Endodermal cell (in vitro differentiated cells): ENCODE data around the gene MERTK. TPM values are rescaled to one million over a fixed set of nuclear protein-coding genes. Genes with fewer than 3 reads are reported as not detected.

Experiments
- DNase-seq: peaks from one replicate; pipeline ENCODE4 v3.0.0-alpha.2; 2017
- H3K27ac ChIP-seq: 2 replicates; pipeline ENCODE4 v1.5.1; 2013; ENCODE audit warnings: mild to moderate bottlenecking, low read depth, low read length, moderate library complexity
- H3K27me3 ChIP-seq: 2 replicates; pipeline ENCODE4 v1.6.1; 2013; ENCODE audit warnings: mild to moderate bottlenecking, low read length, moderate library complexity; ENCODE audit not compliant: insufficient read depth, control insufficient read depth, poor library complexity, severe bottlenecking
- H3K36me3 ChIP-seq: 2 replicates; pipeline ENCODE4 v1.7.0; 2013; ENCODE audit warnings: mild to moderate bottlenecking, low read length, moderate library complexity; ENCODE audit not compliant: control insufficient read depth, insufficient read depth
- H3K4me1 ChIP-seq: one replicate; pipeline ENCODE4 v1.7.0; 2013; ENCODE audit warnings: low read length; ENCODE audit not compliant: control insufficient read depth, insufficient read depth
- H3K4me3 ChIP-seq: 2 replicates; pipeline ENCODE4 v1.5.1; 2013; ENCODE audit warnings: mild to moderate bottlenecking, low read length, moderate library complexity
- H3K9ac ChIP-seq: 2 replicates; pipeline ENCODE4 v1.6.1; 2013; ENCODE audit warnings: mild to moderate bottlenecking, low read length, moderate library complexity; ENCODE audit not compliant: poor library complexity, severe bottlenecking; ENCODE audit errors: extremely low read depth
- H3K9me3 ChIP-seq: 2 replicates; pipeline ENCODE4 v1.6.1; 2013; ENCODE audit warnings: mild to moderate bottlenecking, low read length, moderate library complexity; ENCODE audit not compliant: control insufficient read depth
- H3K27ac Mint-ChIP-seq: 2 replicates; pipeline ENCODE4 v1.8.0; 2020; ENCODE audit warnings: mixed read lengths
- H3K27me3 Mint-ChIP-seq: 2 replicates; pipeline ENCODE4 v1.8.0; 2021; ENCODE audit warnings: mild to moderate bottlenecking, mixed read lengths; ENCODE audit not compliant: insufficient read depth
- H3K36me3 Mint-ChIP-seq: 2 replicates; pipeline ENCODE4 v1.8.0; 2020; ENCODE audit warnings: low read depth, mixed read lengths
- H3K4me1 Mint-ChIP-seq: 2 replicates; pipeline ENCODE4 v1.8.0; 2020; ENCODE audit warnings: mixed read lengths
- H3K4me3 Mint-ChIP-seq: 2 replicates; pipeline ENCODE4 v1.8.0; 2020; ENCODE audit warnings: mild to moderate bottlenecking, moderate library complexity, mixed read lengths
- H3K9me3 Mint-ChIP-seq: 2 replicates; pipeline ENCODE4 v1.8.0; 2020; ENCODE audit warnings: mild to moderate bottlenecking, mixed read lengths
- CTCF ChIP-seq: fragments of 200-600 bp; sonication (generic); conservative IDR thresholded peaks from 2 replicates; pipeline ENCODE4 v1.5.0; 2021; ENCODE audit warnings: antibody characterized with exemption, mild to moderate bottlenecking
- WGBS, 2 experiments: methylation state at CpG; one replicate each; pipeline versions ENCODE4 v1.1.5 to v1.1.7; 2013; ENCODE audit warnings: missing lambda C conversion rate in 2 of 2, mixed read lengths in 1 of 2; ENCODE audit not compliant: insufficient coverage in 1 of 2, insufficient read length in 1 of 2; 5-methylcytosine and 5-hydroxymethylcytosine counted together
- total RNA-seq, 2 donors: library from RNA; stranded (reverse); fragmentation: NEBNext Ultra II Directional in 1 of 2; extraction: Animal tissue kit (Norgen Biotek cat#: 25700) in 1 of 2; gene quantifications; 2 replicates in 1 of 2; 3 replicates in 1 of 2; pipeline ENCODE4 v1.2.1, GENCODE V29; 2021

The MERTK gene
- total RNA-seq, 2 donors from 2014 or later, result 22.3 to 36.6 TPM

GRCh38 chr2:112021781-112022231 lies 123.4 kb downstream of the MERTK start:
- no peak overlapping the region for H3K27ac ChIP-seq
- Mint-ChIP-seq H3K27ac (no peak overlapping the region), H3K36me3 (peaks cover 67% of the 10 kb centered on the region), H3K27me3 (no peaks in the 10 kb centered on the region), H3K4me3 (no peak overlapping the region), H3K4me1 (peaks cover 28% of the 10 kb centered on the region), H3K9me3 (peaks cover 3% of the 10 kb centered on the region)
- H3K36me3 ChIP-seq, result peaks cover 91% of the 10 kb centered on the region
- H3K9me3 ChIP-seq, result no peaks in the 10 kb centered on the region
- peaks cover 9% of the 10 kb centered on the region for H3K4me1 ChIP-seq
- no peak overlapping the region for H3K4me3 ChIP-seq
- no peak for TF ChIP-seq CTCF
- DNase-seq, result no peak
- 94 to 95% methylated on average over 8 of the region's 8 CpGs for WGBS, 2 experiments
- no peak overlapping the region for H3K9ac ChIP-seq
- H3K27me3 ChIP-seq, result no peaks in the 10 kb centered on the region

GRCh38 chr2:112023707-112024106 lies 125.3 kb downstream of the MERTK start:
- Histone ChIP-seq H3K4me1 (peaks cover 9% of the 10 kb centered on the region), H3K27ac (no peak overlapping the region), H3K27me3 (no peaks in the 10 kb centered on the region), H3K36me3 (peaks cover 92% of the 10 kb centered on the region), H3K4me3 (no peak overlapping the region), H3K9ac (no peak overlapping the region), H3K9me3 (no peaks in the 10 kb centered on the region)
- Mint-ChIP-seq H3K36me3 (peaks cover 66% of the 10 kb centered on the region), H3K4me3 (no peak overlapping the region), H3K27ac (no peak overlapping the region), H3K9me3 (no peaks in the 10 kb centered on the region), H3K4me1 (peaks cover 38% of the 10 kb centered on the region), H3K27me3 (no peaks in the 10 kb centered on the region)
- WGBS, 2 experiments, result 85 to 90% methylated on average over 2 to 5 of the region's 5 CpGs
- DNase-seq, result no peak
- no peak for TF ChIP-seq CTCF

- Histone ChIP-seq H3K4me1 (peaks cover 5% of the 10 kb centered on the region), H3K36me3 (peaks cover 90% of the 10 kb centered on the region), H3K9ac (no peak overlapping the region), H3K27me3 (no peaks in the 10 kb centered on the region), H3K4me3 (no peak overlapping the region), H3K9me3 (peaks cover 2% of the 10 kb centered on the region), H3K27ac (no peak overlapping the region)
- no peaks in the 10 kb centered on the region for H3K27me3 Mint-ChIP-seq
- no peak for TF ChIP-seq CTCF
- H3K27ac Mint-ChIP-seq, result peak overlapping the region; percentile 26
- H3K36me3 Mint-ChIP-seq, result peaks cover 66% of the 10 kb centered on the region
- 88 to 96% methylated on average over 9 of the region's 9 CpGs for WGBS, 2 experiments
- no peak for DNase-seq
- H3K9me3 Mint-ChIP-seq, result peaks cover under 1% of the 10 kb centered on the region
- H3K4me3 Mint-ChIP-seq, result no peak overlapping the region
- peaks cover 33% of the 10 kb centered on the region for H3K4me1 Mint-ChIP-seq
Measured at GRCh38 chr2:112024231-112024630, 125.8 kb downstream of the MERTK start.
